GM19324 (cell line): ENCODE data around the gene FGF19.

Experiments
- ATAC-seq: cut with Tn5 transposase; IDR thresholded peaks from one replicate; pipeline ENCODE4 v1.9.1; 2021; ENCODE audit warnings: mild to moderate bottlenecking, moderate library complexity; ENCODE audit not compliant: unreplicated experiment, low FRiP score

Gene FGF19

DNA sequence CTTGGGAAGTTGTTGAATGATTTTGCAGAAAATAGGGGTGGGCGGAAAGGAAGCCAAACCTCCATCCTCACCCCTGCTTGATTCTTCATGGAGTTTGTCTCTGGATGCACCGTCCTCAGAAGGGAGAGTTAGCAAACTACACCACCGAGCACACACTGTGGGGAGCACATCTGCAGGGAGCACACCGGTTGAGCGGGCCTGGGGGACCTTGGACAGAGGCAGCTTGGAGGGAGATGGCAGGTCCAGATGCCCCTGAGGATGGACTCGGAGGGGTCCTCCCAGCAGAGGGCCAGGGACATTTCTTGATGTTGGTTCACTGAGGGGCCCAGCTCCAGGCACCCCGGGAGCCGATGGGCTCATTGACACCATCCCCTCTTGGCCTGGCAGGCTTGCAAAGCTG is 15.1 kb upstream of the FGF19 start:
- no peak for ATAC-seq

DNA sequence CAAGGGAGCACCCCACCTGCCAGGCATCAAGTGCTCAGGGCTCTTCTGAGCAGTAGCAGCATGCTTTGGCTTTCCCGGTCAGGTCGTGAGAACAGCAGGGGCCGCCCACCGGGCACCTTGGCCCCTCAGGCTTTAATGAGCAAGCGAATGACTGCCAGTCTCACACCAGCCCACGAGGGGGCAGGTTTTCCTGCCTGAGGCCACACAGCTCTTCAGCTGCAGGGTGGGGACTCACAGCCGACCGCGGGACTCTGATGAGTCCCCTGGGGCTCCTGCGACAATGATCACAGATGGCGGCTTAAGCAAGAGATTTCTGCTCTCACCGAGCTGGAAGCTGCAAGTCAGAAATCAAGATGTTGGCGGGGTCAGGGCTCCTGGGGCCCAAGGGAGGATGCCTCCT is 14.3 kb upstream of the FGF19 start:
- no peak for ATAC-seq

- ATAC-seq: no peak
These were observed 13.3 kb upstream of the FGF19 start for GRCh38 chr11:69716891-69717747.

- ATAC-seq: no peak
These were observed 12.3 kb upstream of the FGF19 start for GRCh38 chr11:69716099-69716498.

DNA sequence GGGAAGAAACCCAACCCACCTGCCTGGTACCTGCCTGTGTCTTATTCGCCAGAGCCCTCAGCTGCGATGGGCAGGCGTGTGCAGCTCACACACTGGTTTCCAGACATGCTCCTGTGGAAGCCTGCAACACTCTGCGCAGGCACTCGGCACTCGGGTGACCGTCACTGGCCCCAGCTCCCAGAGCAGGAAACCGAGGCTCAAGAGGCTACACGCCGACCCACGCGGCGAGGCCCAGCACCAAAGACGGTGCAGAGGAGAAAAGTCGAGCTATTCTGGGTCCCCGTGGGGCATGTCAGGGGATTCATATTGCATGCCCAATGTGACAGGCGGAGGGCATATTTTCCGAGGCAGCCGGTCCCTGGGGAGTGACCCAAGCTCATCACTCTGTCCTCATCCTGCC is 11.6 kb upstream of the FGF19 start:
- no peak for ATAC-seq

GRCh38 chr11:69711822-69712801 is 8.3 kb upstream of the FGF19 start:
- no peak for ATAC-seq

- no peak for ATAC-seq
These were observed 5.0 kb upstream of the FGF19 start for GRCh38 chr11:69708736-69709401.

DNA sequence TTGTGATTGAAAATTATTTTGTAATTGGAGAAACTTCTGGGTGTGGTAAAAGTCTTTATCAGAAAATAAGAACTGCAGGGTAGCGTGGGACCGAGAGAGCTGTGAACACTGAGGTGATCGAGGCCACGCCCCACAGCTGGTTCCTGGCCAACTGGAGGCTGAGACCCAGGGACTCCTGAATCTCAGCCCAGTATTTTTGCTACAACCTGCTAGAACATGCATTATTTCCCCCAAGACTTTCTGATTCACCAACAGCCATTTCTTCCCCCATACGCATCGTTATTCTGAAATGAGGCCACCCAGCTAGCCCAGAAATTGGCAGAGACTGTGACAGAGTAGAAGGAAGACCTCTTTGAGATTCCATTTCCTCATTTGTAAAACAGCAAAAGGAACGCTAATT is 3.4 kb upstream of the FGF19 start:
- no peak for ATAC-seq

DNA sequence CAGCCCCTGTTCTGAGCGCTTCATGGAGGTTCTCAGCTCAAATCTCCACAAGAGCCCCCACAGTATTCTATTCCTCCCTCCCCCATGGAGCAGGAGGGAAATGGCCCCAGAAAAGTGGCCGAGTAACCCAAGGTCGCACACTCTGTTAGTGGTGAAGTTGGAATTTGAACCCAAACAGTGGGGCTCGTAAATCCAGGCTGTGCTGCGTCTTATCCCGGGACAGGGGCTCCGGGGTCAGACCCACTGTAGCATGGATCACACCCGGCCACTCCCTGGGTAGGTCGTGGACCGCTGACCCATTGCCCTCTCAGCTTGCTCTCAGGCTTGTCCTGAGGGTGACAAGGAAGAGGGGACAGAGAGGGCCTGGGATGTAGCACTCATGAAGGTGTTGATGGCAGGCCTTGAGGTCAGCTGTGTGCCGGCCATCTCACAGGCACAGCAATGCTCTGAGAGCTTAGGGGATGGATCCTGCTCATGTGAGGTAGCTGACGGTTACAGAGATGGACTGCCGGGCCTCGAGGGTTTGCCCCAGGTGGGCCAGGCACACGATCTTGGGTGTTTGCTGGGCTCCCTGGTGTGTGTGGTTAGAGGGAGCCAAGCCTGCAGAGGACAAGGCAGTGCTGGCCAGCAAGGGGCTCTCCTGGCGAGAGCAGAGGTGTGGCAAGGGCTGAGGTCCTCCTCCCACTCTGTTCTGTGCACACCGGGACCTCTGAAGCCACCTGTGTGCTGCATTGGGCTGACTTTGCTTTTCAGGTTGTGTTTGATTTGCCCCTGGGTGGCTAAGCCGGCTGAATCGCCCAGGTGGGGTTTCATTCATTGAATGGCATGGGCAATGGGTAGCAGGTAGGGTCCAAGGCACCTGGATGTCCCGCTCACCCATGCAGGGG is 2.3 kb upstream of the FGF19 start:
- no peak for ATAC-seq

DNA sequence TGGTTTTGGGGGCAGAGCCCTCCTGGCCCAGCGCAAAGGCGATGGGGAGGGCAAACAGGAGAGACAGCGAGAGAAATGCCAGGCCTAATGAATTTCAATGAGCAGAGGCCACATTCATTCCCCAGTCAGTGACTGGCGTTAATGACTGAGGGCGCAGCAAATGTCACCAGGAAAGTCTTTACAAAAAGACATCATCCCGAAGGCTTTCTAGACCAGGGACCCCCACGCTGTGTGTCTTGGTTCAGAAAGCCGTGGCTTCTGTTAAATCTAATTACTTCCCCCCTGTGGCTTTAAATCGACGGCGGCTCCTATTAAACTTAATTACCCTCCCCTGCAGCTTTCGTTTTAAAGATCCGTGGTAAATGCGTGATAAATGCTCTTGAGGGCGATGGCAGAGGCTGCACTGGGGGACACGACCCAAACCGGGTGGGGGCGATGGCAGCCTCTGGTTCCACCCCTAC is 1.6 kb upstream of the FGF19 start:
- ATAC-seq: no peak

DNA sequence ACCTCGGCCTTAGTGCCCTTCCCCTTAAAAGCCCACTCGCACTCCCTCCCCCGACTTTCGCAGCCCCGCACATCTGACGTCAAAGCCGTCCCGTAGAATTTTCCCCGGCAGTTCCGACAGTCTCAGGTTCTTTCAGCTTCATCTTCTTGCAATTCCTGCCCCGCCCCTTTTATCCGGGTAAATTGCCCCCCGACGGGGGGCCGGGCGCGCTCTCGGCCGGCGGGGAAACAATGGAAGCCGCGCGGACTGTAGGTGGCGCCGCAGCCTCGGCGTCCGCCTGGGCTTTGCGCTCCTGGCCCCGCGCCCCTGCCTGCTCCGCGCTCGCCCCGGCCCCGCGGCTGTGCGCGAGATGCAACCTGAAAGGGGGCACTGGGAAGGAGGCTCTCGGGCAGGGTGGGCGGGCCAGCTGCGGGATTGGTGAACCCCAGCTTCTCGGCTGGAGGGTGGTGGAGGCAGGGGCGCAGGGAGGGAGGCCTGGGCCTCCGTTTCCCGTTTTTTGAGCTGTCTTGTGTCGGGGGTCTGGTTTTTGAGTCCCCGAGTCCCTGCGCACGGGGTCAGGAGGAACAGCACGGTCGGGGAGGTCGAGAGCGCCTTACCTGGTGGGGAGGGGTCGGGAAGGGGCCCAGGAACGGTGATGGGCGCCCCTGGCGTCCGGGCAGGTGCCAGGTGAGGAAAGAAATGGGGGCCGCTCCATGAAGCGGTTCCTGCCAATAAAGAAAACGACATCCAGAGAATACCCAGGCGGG is 859 bp upstream of the FGF19 start:
- ATAC-seq: no peak

DNA sequence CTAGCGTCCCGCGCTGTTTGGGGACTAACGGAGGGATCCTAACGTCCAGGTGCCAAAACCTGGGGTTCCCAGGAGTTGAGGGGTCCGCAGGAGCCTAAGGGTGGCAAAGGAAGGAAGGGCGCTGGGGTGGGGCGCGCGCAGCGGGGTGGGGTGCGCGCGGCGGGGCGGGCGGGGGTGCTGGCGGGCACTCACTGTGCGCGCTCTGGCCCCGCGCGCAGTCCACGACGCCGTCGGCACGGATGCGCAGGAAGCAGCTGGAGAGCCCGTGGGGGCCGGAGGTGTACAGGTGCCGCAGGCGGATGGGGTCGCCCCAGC is 412 bp downstream of the FGF19 start:
- ATAC-seq: no peak

GRCh38 chr11:69702769-69703452 is 911 bp downstream of the FGF19 start:
- no peak for ATAC-seq

- ATAC-seq: no peak
These were observed 1.6 kb downstream of the FGF19 start for GRCh38 chr11:69702239-69702691.

GRCh38 chr11:69700278-69701140 is 3.3 kb downstream of the FGF19 start:
- ATAC-seq: no peak

DNA sequence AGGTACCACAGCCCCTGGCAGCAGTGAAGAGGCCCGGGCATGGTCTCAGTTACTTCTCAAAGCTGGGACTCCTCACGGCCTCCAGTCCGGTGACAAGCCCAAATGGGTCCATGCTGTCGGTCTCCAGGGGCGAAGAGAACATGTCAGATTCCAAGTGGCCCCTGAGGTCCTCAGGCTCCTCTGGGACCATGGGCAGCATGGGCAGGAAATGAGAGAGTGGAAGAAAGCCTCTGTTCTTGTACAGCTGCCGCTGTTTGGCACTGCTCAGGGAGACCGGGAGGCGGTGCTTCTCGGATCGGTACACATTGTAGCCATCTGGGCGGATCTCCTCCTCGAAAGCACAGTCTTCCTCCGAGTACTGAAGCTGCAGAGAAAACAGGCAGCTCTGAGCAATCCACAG is 4.6 kb downstream of the FGF19 start:
- no peak for ATAC-seq

DNA sequence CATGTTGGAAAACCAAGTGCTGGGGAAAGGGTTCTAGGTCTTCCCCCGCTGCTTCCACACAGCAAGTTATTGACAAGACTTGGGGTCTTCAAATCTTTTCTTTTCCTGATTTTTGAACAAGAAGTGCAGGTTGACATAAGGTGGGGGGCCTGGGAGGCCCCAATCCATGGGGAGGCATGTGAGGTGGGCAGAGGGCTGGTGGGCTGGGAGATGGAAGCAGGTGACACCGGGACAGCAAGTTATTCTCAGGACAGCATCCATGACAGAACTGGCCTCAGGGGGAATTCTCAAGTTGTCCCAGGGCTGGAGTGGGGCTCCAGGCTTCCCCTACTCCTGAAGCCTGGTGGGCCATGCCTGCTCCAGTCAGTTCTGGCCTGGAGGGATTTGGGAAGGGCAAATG is 5.5 kb downstream of the FGF19 start:
- no peak for ATAC-seq

GRCh38 chr11:69697861-69698260 is 6.0 kb downstream of the FGF19 start:
- ATAC-seq: no peak
